Glomerular visceral epithelial cell (primary cell): ENCODE data around the gene KLHDC4.
A peak's percentile ranks its signal among the peaks of the same experiment; 100 is the strongest.
"Not testable (repeated sequence)": the region's sequence is repeated elsewhere in the genome, so short reads cannot be mapped to it uniquely, and the experiment has no call there.

ENCODE experiments used
- DNase-seq: peaks from one replicate; pipeline ENCODE4 v3.0.0-alpha.2; 2016; ENCODE audit errors: extremely low spot score

The KLHDC4 gene

GRCh38 chr16:87720446-87720845 lies 45.3 kb downstream of the KLHDC4 start:
- no peak for DNase-seq

- DNase-seq, result not testable (repeated sequence)
Observed at GRCh38 chr16:87718831-87719230, 47.0 kb downstream of the KLHDC4 start.

- DNase-seq, result peak; percentile 25
Observed at GRCh38 chr16:87715658-87716057, 50.1 kb downstream of the KLHDC4 start.

- DNase-seq, result no peak
Observed at GRCh38 chr16:87715231-87715630, 50.6 kb downstream of the KLHDC4 start.

GRCh38 chr16:87713451-87714229 lies 52.1 kb downstream of the KLHDC4 start:
- no peak for DNase-seq

- no peak for DNase-seq
Observed at GRCh38 chr16:87712184-87712762, 53.5 kb downstream of the KLHDC4 start.

GRCh38 chr16:87710887-87711286 lies 54.9 kb downstream of the KLHDC4 start:
- no peak for DNase-seq

- DNase-seq, result no peak
Observed at GRCh38 chr16:87709677-87710076, 56.1 kb downstream of the KLHDC4 start.

- no peak for DNase-seq
Observed at GRCh38 chr16:87708881-87709638, 56.7 kb downstream of the KLHDC4 start.

GRCh38 chr16:87707714-87708580 lies 57.8 kb downstream of the KLHDC4 start:
- DNase-seq, result no peak

- DNase-seq, result no peak
Observed at GRCh38 chr16:87707097-87707496, 58.7 kb downstream of the KLHDC4 start.

- DNase-seq, result no peak
Observed at GRCh38 chr16:87706278-87707000, 59.3 kb downstream of the KLHDC4 start.

GRCh38 chr16:87705771-87706277 lies 60.0 kb downstream of the KLHDC4 start:
- no peak for DNase-seq

GRCh38 chr16:87704754-87705353 lies 60.9 kb downstream of the KLHDC4 start:
- DNase-seq, result no peak

- DNase-seq, result no peak
Observed at GRCh38 chr16:87703835-87704375, 61.9 kb downstream of the KLHDC4 start.

GRCh38 chr16:87703071-87703470 lies 62.7 kb downstream of the KLHDC4 start:
- no peak for DNase-seq

- DNase-seq, result no peak
Observed at GRCh38 chr16:87702325-87702811, 63.4 kb downstream of the KLHDC4 start.

- no peak for DNase-seq
Observed at GRCh38 chr16:87701505-87701921, 64.3 kb downstream of the KLHDC4 start.

GRCh38 chr16:87701078-87701460 lies 64.7 kb downstream of the KLHDC4 start:
- no peak for DNase-seq
